ENCODE data around the gene ATXN1. TPM values are rescaled to one million over a fixed set of nuclear protein-coding genes. Genes with fewer than 3 reads are reported as not detected.
"Not testable (repeated sequence)": the region's sequence is repeated elsewhere in the genome, so short reads cannot be mapped to it uniquely, and the experiment has no call there.

ATXN1 gene
- 97.0 and 99.2 TPM in 2 replicates for total RNA-seq

GRCh38 chr6:16760516-16761470, at the start of gene ATXN1:
ATXN1 (minus strand) TSS chr6:16761460.
- intact Hi-C loops (cut with micrococcal nuclease) = loop anchor here (1.0 to 10.0 kb wide), 15 partner anchors 29 to 1504 kb away; partner anchors contain the start of genes DEK, GMPR, KDM1B and NUP153

GRCh38 chr6:16810411-16810810, 49.2 kb upstream of the ATXN1 start:
- intact Hi-C loops (cut with micrococcal nuclease) = no loop called here

GRCh38 chr6:16809753-16810358, 48.6 kb upstream of the ATXN1 start:
- intact Hi-C loops (cut with micrococcal nuclease) = no loop called here

- intact Hi-C loops (cut with micrococcal nuclease) = no loop called here
These were observed 46.7 kb upstream of the ATXN1 start for GRCh38 chr6:16807956-16808355.

GRCh38 chr6:16806363-16806762, 45.1 kb upstream of the ATXN1 start:
- intact Hi-C loops (cut with micrococcal nuclease) = no loop called here

- intact Hi-C loops (cut with micrococcal nuclease) = no loop called here
These were observed 44.1 kb upstream of the ATXN1 start for GRCh38 chr6:16805243-16805950.

GRCh38 chr6:16804546-16805242, 43.4 kb upstream of the ATXN1 start:
- intact Hi-C loops (cut with micrococcal nuclease) = no loop called here

GRCh38 chr6:16803294-16804200, 42.3 kb upstream of the ATXN1 start:
- intact Hi-C loops (cut with micrococcal nuclease) = no loop called here

GRCh38 chr6:16802071-16802470, 40.8 kb upstream of the ATXN1 start:
- intact Hi-C loops (cut with micrococcal nuclease) = no loop called here

GRCh38 chr6:16800942-16801341, 39.7 kb upstream of the ATXN1 start:
- intact Hi-C loops (cut with micrococcal nuclease) = no loop called here

GRCh38 chr6:16800341-16800740, 39.1 kb upstream of the ATXN1 start:
- intact Hi-C loops (cut with micrococcal nuclease) = no loop called here

- intact Hi-C loops (cut with micrococcal nuclease) = no loop called here
These were observed 38.3 kb upstream of the ATXN1 start for GRCh38 chr6:16799279-16800193.

GRCh38 chr6:16793828-16794412, 32.7 kb upstream of the ATXN1 start:
- intact Hi-C loops (cut with micrococcal nuclease) = no loop called here

- intact Hi-C loops (cut with micrococcal nuclease) = no loop called here
These were observed 28.2 kb upstream of the ATXN1 start for GRCh38 chr6:16789329-16790038.

- intact Hi-C loops (cut with micrococcal nuclease) = no loop called here
These were observed 25.9 kb upstream of the ATXN1 start for GRCh38 chr6:16787128-16787682.

GRCh38 chr6:16785496-16785895, 24.2 kb upstream of the ATXN1 start:
- intact Hi-C loops (cut with micrococcal nuclease) = no loop called here

GRCh38 chr6:16784957-16785356, 23.7 kb upstream of the ATXN1 start:
- intact Hi-C loops (cut with micrococcal nuclease) = not testable (repeated sequence)
